Activated CD4-positive, alpha-beta T cell treated with anti-CD3 and anti-CD28 coated beads, Interleukin-2, amount 50 U/mL, for 16 hours (primary cell): ENCODE results near the gene F2.

ENCODE experiments used
- DNase-seq: peaks from one replicate; pipeline ENCODE4 v3.0.0-alpha.2; 2020

The F2 gene

DNA sequence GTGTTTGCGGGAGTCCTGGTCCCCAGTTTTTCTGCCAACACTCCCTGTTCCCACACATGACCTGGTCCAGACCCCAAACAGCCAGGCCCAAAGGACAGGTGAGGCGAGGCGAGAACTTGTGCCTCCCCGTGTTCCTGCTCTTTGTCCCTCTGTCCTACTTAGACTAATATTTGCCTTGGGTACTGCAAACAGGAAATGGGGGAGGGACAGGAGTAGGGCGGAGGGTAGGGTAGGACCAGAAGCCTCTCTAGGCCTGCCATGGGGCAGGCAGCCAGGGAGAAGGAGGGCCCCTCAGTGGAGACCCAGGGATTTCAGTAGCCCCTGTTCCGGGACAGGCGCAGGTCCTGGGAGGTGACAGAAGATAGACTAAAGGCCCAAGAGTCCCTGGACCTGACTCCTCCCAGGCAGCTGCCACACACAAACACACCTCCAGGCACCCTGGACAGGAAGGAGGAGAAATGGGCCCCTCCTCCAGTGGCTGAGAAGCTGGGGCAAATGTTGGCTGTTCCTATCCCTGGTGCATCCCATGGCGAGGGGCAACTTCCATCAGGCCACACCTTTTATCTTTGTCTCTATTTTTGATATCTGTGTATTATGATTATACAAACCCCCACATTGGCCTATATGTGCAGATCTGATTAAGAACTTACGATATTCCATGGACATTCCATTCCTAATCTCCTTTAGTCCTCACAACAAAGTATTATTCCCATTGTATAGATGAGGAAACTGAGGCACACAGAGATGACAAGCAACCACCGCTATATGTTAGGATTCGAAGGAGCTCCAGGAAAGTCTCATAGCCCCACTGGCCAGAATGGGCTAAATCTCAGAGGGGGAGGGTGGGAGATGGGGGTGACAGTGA, 626 bp upstream of the F2 start:
- DNase-seq, result no peak

DNA sequence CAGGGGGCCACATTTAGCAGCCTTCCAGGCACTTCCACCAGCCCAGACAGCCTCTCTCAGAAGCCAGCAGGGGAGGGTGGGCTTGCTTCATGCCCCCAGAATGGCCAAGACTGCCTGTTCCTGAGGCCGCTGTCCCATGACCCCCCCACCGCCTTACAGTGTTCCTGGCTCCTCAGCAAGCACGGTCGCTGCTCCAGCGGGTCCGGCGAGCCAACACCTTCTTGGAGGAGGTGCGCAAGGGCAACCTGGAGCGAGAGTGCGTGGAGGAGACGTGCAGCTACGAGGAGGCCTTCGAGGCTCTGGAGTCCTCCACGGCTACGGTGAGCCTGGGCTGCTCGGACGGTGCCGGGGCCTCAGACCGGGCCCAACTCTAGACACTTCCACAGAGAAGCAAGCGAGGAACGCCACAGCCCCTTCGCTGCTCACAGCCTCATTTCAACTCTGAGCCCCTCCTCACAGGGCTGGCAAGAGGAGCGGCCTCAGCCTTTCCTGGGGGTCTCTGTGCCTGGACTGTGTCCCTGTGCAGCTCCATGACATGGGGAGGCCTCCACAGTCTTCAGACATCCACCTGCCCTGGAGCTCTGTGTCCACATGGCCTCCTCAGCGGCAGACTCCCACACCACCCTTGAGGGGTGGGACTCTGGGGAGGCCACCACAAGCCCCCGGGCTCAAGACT, 668 bp downstream of the F2 start:
- no peak for DNase-seq

DNA sequence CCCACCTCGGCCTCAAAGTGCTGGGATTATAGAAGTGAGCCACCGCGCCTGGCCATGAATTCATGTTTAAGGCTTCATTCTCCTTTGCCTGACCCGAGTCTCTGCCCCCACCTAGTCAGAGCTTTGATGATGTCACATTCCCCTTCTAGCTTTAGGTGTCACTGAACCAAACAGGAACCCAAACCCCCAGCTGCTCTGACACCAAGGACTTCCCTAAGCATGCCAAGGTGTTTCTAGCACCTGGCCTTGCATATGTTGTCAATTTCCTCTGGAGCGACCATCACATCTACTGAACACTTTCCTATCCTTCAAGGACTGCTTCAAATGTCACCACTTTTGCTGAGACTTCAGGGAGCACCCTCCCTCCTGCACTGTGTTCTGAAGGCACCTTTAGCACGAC, 2.3 kb downstream of the F2 start:
- no peak for DNase-seq

DNA sequence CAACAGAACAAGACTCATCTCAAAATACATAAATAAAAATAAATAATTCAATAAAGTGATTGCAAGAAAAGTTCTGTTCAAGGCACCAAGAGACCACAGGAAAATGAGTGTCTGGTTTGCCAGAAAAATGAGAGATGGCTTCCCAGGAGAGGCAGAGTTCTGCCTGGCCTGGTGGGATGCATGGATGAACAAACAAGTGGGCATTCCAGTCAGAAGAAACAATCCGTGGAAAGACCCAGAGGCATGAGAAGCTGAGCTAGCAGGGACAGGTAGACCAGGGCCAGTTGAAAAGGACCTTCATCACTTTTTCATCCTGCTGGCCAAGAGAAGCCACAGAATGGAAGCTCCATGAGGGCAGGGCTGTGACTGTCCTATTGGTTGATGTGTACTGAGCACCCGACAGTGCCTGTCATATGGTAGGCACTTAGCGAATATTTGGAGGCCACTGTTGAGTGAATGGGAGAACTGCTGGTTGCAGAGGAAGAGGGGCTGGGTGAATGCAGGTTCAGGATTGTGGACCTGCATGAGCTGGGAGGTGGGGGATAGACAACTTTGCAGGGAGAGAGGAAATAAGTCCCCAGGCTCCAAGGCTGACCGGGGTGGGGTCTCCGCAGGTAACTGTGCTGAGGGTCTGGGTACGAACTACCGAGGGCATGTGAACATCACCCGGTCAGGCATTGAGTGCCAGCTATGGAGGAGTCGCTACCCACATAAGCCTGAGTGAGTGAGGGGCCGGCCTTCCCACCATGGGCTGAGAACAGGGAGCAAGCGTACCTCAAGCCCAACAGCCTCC, 3.7 kb downstream of the F2 start:
- DNase-seq, result no peak

DNA sequence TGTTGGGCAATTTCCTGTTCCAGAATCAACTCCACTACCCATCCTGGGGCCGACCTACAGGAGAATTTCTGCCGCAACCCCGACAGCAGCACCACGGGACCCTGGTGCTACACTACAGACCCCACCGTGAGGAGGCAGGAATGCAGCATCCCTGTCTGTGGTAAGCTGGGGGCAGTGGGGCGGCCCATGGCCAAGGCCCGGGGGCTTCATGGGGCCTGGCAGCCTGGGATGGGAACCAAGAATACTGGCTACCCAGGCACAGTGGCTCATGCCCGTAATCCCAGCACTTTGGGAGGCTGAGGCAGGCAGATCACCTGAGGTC, 4.3 kb downstream of the F2 start:
- no peak for DNase-seq

DNA sequence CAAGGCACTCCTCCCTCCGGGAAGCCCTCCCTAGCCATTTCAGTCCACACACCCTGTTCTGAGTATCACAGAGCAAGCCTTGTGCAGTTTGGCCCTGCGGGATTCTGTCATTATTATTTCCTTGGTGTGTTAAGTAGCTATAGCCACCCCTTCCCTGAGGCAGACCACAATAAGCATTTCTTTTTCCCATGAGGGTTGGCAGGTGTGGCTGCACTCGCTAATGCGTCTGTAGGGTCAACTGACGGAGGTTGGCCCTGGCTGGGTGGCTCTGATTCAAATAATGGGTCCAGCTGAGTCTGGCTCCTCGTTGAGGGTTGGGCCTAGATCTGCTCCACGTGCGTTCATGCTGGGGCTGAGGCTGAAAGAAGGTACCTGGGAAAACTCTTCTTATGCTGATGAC, 5.1 kb downstream of the F2 start:
- no peak for DNase-seq

DNA sequence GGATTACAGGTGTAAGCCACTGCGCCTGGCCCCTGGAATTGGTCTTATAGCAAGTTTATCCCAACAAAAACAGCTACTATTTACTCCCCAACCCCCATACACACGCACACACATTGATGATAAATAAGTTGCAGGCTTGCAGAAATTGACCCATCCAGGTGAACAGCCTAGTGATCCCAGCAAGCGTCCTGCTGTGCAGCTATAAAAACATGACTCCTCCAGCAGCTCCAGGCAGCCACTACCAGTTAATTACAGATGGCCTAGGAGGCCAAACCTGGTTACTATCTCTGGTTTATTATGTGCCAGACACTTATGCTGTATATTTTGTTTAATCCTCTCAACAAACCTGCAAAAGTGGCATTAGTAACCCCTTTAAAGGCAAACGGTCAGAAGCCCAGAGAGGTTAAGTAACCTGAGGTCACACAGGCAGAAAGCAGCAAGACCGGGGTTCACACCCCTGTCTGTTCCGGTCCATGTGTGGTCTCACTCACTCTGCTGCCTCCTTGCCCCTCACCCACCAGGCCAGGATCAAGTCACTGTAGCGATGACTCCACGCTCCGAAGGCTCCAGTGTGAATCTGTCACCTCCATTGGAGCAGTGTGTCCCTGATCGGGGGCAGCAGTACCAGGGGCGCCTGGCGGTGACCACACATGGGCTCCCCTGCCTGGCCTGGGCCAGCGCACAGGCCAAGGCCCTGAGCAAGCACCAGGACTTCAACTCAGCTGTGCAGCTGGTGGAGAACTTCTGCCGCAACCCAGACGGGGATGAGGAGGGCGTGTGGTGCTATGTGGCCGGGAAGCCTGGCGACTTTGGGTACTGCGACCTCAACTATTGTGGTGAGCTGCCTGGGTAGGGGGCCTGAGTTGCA, 6.6 kb downstream of the F2 start:
- no peak for DNase-seq

DNA sequence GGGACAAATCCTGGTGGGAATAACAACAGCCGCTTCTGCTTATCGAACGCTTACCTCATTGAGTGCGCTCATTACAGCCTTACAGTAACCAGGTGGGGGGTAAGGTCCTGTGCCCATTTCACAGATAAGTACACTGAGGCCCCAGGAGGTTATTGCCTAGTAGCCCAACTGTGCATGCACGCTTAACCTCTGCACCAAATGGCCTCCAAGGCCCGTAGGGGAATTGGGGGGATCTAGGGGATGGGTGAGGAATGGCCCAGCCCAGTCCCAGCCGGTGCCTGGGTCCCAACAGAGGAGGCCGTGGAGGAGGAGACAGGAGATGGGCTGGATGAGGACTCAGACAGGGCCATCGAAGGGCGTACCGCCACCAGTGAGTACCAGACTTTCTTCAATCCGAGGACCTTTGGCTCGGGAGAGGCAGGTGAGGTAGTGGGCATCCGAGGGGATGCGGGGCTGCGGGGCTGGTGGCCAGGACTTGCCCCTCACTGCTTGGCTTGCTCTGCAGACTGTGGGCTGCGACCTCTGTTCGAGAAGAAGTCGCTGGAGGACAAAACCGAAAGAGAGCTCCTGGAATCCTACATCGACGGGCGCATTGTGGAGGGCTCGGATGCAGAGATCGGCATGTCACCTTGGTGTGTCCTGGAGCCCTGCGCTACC, 7.3 kb downstream of the F2 start:
- no peak for DNase-seq

DNA sequence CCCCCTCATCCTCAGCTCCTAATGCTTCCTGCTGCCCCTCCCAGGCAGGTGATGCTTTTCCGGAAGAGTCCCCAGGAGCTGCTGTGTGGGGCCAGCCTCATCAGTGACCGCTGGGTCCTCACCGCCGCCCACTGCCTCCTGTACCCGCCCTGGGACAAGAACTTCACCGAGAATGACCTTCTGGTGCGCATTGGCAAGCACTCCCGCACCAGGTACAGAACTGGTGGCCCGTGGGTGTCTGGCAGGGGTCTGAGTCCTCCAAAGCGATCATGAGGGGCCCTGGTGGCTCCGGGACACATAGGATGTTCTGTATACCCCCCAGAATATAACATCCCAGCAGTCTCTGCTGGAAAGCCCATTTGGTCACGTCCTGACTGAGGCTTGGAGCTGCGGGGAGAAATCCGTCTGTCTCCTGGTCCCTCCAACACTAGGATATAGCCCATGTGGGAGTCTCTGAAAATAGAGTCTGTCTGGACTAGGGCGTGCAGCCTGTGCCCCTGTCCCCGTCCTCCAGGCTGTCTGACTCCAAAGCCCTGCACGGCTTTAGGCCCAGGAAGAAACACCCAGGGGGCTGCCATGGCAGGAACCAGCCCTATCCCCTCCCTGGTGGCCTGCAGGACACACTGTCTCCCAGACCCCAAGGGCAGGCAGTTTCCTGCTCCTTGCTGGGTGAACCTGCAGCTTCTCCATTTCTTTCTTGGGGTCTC, 9.1 kb downstream of the F2 start:
- DNase-seq, result no peak

DNA sequence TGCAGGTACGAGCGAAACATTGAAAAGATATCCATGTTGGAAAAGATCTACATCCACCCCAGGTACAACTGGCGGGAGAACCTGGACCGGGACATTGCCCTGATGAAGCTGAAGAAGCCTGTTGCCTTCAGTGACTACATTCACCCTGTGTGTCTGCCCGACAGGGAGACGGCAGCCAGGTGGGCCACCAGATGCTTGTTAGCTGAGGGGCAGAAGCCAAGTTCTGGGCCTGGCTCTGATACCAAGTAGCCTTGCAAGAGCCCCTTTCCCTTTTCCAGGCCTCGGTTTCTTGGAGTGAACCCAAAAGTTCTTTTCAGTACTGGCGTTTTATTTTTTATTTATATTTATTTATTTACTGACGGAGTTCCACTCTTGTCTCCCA, 9.6 kb downstream of the F2 start:
- no peak for DNase-seq

DNA sequence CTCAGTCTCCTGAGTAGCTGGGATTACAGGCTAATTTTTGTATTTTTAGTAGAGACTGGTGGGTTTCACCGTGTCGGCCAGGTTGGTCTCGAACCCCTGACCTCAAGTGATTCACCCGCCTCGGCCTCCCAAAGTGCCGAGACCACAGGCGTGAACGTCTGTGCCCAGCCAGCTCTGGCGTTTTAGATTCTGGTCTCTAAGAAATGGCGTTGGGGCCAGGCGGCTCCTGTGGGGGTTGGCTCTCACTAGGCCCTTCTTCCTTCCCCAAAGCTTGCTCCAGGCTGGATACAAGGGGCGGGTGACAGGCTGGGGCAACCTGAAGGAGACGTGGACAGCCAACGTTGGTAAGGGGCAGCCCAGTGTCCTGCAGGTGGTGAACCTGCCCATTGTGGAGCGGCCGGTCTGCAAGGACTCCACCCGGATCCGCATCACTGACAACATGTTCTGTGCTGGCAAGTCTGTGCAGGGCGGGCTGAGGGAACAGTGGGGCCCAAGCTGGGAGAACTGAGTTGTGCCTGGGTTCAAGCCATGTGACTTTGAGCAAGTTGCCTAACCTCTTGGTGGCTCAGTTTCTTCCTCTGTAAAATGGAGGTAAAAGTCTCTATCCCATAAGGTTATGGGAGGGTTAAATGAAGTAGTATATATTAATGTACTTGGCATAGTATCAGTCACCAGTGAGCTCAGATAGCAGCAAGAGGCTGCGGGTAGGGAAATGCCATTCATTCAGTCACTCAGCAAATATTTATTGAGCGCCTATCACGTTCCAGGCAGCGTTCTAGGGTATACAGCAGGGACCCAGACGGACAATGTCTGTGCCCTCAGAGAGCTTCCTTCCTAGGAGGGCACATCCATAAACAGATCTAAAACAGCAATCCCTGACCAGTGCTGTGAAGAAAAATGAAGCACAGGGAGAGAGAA, 10.4 kb downstream of the F2 start:
- DNase-seq, result no peak

DNA sequence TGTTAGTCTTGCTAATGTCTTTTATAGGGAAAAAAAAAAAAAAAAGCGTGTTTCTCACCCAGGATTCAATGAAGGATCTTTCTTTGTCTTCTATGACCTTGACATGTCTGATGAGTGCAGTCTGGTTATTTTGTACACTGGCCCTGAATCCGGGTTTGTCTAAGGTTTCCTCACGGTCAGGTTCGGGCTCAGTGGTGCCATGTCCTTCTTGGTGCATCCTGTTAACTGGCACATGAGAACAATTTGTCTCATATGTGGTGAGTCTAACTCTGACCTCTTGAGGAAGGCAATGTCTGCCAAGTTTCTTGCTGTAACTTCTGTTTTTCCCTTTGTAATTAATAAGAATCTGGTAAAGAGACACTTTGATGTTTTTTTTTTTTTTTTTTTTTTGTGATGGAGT, 12.5 kb downstream of the F2 start:
- DNase-seq, result no peak

DNA sequence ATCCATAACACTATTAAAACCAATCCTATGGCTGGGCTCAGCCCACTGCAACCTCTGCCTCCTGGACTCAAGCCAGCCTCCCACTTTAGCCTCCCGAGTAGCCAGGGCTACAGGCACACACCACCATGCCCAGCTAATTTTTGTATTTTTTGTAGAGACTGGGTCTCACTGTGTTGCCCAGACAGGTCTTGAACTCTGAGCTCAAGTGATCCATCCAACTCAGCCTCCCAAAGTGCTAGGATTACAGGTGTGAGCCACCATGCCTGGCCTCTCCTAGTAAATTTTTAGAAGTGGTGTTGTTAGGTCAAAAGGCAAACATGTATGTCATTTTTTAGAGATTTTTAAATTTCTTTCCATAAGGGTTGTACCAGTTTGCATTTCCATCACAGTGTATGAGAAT, 14.2 kb downstream of the F2 start:
- DNase-seq, result no peak

DNA sequence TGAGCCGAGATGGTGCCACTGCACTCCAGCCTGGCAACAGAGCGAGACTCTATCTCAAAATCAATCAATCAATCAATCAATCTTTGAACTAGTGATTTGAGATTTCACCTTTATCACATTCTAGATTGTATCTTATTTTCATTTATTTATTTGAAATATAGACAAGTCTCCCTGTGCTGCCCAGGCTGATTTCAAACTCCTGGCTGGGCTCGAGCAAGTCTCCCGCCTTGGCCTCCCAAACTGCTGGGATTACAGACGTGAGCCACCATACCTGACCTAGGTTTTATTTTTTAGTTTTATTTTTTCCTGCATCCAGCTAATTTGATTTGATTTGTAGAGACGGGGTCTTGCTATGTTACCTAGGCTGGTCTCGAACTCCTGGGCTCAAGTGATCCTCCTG, 17.1 kb downstream of the F2 start:
- no peak for DNase-seq

DNA sequence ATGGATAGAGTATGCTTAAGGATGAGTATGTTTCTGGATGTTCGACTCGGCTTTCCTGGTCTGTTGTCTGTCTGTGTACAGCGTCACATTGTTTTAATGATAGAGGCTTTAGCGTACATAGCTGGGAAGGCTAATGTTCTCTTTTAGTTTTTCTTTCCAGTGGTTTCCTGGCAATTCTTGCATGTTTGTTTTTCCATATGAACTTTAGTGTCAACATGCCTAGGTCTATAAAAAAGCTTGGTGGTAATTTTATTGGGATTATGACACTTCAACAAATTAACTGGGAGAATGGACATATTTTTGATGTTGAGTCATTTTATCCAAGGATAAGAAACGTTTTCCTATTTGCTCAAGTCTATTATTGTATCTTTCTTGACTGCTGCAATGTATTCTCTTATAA, 17.6 kb downstream of the F2 start:
- no peak for DNase-seq

DNA sequence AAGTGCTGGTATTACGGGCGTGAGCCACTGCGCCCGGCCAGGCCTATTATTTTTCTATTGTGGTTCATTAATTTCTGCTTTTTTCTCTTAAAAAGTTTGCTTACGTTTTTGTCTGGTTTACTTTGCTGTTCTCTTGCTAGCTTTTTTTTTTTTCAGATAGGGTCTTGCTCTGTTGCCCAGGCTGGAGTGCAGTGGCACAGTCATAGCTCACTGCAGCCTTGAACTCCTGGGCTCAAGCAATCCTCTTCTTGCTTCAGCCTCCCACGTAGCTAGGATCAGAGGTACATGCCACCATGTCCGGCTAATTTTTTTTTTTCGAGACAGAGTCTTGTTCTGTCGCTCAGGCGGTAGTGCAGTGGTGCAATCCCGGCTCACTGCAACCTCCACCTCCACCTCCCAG, 18.7 kb downstream of the F2 start:
- no peak for DNase-seq

DNA sequence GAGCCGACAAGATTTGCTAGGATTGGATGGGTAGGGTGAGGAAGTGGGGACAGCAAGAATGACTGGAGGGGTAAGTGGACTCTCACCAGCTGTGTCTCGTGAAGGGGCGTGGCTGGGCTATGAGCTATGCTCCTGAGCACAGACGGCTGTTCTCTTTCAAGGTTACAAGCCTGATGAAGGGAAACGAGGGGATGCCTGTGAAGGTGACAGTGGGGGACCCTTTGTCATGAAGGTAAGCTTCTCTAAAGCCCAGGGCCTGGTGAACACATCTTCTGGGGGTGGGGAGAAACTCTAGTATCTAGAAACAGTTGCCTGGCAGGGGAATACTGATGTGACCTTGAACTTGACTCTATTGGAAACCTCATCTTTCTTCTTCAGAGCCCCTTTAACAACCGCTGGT, 19.9 kb downstream of the F2 start:
- DNase-seq, result no peak

DNA sequence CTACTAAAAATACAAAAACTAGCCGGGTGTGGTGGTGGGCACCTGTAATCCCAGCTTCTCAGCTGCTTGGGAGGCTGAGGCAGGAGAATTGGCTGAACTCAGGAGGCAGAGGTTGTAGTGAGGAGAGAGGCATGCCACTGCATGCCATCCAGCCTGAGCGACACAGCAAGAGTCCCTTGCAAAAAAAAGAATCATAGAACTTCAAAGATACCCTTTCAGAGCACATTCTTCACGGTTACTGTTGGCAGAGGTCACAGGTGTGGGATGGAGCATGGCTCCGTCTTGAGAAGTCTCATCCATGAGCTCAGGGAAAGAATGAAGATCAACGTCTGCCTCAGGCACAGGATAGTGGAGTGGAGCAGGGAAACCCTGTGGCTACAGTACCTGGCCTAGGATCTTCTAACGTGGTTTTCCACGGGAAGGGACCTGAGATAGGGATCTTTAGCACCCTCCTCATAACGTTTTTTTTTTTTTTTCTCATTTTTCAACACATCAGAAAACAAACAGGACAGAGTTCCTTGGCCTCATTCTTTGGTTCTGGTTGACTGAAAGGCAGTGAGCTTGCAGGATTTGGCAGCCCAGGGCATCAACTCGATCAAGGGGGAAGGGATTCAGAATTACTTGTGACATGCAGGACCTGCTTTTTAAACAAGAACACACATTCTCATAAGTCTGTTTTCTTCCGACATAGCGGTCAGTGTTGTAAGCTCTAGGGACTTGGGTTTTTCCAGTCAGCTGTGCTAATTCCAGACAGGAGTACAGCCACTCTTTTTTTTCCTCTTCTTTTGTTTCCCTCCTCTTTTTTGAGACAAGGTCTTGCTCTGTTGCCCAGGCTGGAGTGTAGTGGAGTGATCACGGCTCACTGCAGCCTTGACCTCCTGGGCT, 22.8 kb downstream of the F2 start:
- no peak for DNase-seq

DNA sequence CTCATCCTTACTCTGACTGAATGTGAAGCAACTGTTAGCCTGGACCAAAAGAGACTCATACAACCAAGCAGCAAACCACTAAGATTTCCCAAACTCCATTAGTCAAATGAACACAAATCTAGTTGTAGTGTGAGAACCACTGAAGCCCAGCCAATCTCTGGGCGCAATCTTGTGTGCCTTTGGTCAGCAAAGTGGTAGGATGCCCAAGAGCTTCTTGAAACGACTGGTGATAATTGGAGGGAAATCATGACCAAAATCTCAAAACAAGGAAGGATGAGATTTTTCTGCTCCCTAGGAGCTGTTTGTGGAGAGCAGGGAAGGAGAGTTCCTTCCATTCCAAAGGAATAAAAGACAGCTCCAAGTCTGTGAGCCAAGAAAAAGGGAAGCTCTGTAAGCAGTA, 24.0 kb downstream of the F2 start:
- no peak for DNase-seq
